IMR-90 (cell line): ENCODE results near the gene RAB3IL1. TPM values are rescaled to one million over a fixed set of nuclear protein-coding genes. Genes with fewer than 3 reads are reported as not detected.

Experiments
- ATAC-seq: fragments of 200-7000 bp; cut with Tn5 transposase; 2 replicates; pipeline ENCODE4 v1.9.1; 2020; ENCODE audit warnings: low read depth, mild to moderate bottlenecking, moderate library complexity
- BruUV-seq: library from RNA; stranded (reverse); fragments of 400-500 nt; replicated peaks from 2 replicates; lab custom pipeline; 2021; lab: Mats Ljungman, UMichigan
- CTCF ChIA-PET: fragments of 300-600 bp; formaldehyde crosslinking; extraction: SDS; loops from one replicate; lab custom pipeline; 2021; ENCODE audit warnings: antibody characterized with exemption; lab: Yijun Ruan, JAX
- POLR2A ChIA-PET: fragments of 300-600 bp; sonication (Branson Sonifier 250); formaldehyde crosslinking; loops from one replicate; lab custom pipeline; 2022; ENCODE audit warnings: antibody characterized with exemption; ENCODE audit not compliant: unreplicated experiment; lab: Charles Lee
- DNase-seq: peaks from one replicate; pipeline ENCODE4 v3.0.0; 2013
- H2AFZ ChIP-seq: replicated peaks from 2 replicates; pipeline ENCODE3; 2013; ENCODE audit warnings: low read length, mild to moderate bottlenecking; ENCODE audit not compliant: poor library complexity
- H2AK5ac ChIP-seq: 2 replicates; pipeline ENCODE4 v1.6.1; 2013; ENCODE audit warnings: low read depth, low read length, inconsistent platforms
- H2AK9ac ChIP-seq: replicated peaks from 2 replicates; pipeline ENCODE3; 2013; ENCODE audit warnings: mild to moderate bottlenecking, low read depth, low read length, moderate library complexity; ENCODE audit not compliant: poor library complexity
- H2BK120ac ChIP-seq: 2 replicates; pipeline ENCODE4 v1.6.1; 2013; ENCODE audit warnings: low read depth, low read length, inconsistent platforms
- H2BK15ac ChIP-seq: 3 replicates; pipeline ENCODE4 v1.6.1; 2013; ENCODE audit warnings: low read depth, low read length, inconsistent platforms
- H2BK20ac ChIP-seq: 2 replicates; pipeline ENCODE4 v1.6.1; 2013; ENCODE audit warnings: low read depth, mild to moderate bottlenecking, inconsistent platforms, low read length, moderate library complexity
- H2BK5ac ChIP-seq: 2 replicates; pipeline ENCODE4 v1.6.1; 2013; ENCODE audit warnings: mild to moderate bottlenecking, low read depth, low read length, inconsistent platforms; ENCODE audit not compliant: poor library complexity, severe bottlenecking
- H3K14ac ChIP-seq: replicated peaks from 2 replicates; pipeline ENCODE4 v1.6.1; 2013; ENCODE audit warnings: low read depth, low read length, inconsistent platforms
- H3K18ac ChIP-seq: 2 replicates; pipeline ENCODE4 v1.6.1; 2013; ENCODE audit warnings: low read depth, low read length, control low read depth
- H3K23ac ChIP-seq: 2 replicates; pipeline ENCODE4 v1.6.1; 2013; ENCODE audit warnings: low read depth, low read length, inconsistent platforms
- H3K27ac ChIP-seq: 2 replicates; pipeline ENCODE4 v1.5.1; 2013; ENCODE audit warnings: mild to moderate bottlenecking, control low read depth, low read length; ENCODE audit not compliant: insufficient read depth
- H3K27me3 ChIP-seq: 2 replicates; pipeline ENCODE4 v1.6.1; 2013; ENCODE audit warnings: low read length; ENCODE audit not compliant: control insufficient read depth, insufficient read depth
- H3K36me3 ChIP-seq: 2 replicates; pipeline ENCODE4 v1.6.1; 2013; ENCODE audit warnings: low read length, mixed read lengths; ENCODE audit not compliant: control insufficient read depth, insufficient read depth
- H3K4ac ChIP-seq: 2 replicates; pipeline ENCODE4 v1.6.1; 2013; ENCODE audit warnings: low read depth, low read length, inconsistent platforms
- H3K4me1 ChIP-seq: 2 replicates; pipeline ENCODE4 v1.6.1; 2013; ENCODE audit warnings: low read length, mixed read lengths; ENCODE audit not compliant: control insufficient read depth, insufficient read depth
- H3K4me2 ChIP-seq: 2 replicates; pipeline ENCODE4 v1.6.1; 2013; ENCODE audit warnings: low read depth, mild to moderate bottlenecking, control low read depth, low read length, moderate library complexity
- H3K4me3 ChIP-seq: 2 replicates; pipeline ENCODE4 v1.5.1; 2013; ENCODE audit warnings: low read depth, mild to moderate bottlenecking, control low read depth, low read length, moderate library complexity; ENCODE audit not compliant: insufficient read depth
- H3K56ac ChIP-seq: 2 replicates; pipeline ENCODE4 v1.6.1; 2013; ENCODE audit warnings: low read length, inconsistent platforms; ENCODE audit not compliant: insufficient read depth; ENCODE audit errors: extremely low read depth
- H3K79me1 ChIP-seq, 2 experiments: 2 replicates each; pipeline ENCODE4 v1.6.1; 2013; ENCODE audit warnings: low read length in 2 of 2, inconsistent platforms in 1 of 2, low read depth in 1 of 2
- H3K9ac ChIP-seq: 2 replicates; pipeline ENCODE4 v1.6.1; 2013; ENCODE audit warnings: low read depth, low read length, control low read depth
- H3K9me1 ChIP-seq: 2 replicates; pipeline ENCODE4 v1.6.1; 2013; ENCODE audit warnings: low read length, inconsistent platforms; ENCODE audit not compliant: insufficient read depth
- H3K9me3 ChIP-seq: 2 replicates; pipeline ENCODE4 v1.6.1; 2013; ENCODE audit warnings: low read length; ENCODE audit not compliant: control insufficient read depth, insufficient read depth
- H4K20me1 ChIP-seq: 2 replicates; pipeline ENCODE4 v1.6.1; 2013; ENCODE audit warnings: low read length, inconsistent platforms; ENCODE audit not compliant: insufficient read depth
- H4K5ac ChIP-seq: 2 replicates; pipeline ENCODE4 v1.6.1; 2013; ENCODE audit warnings: mild to moderate bottlenecking, low read depth, low read length, control low read depth
- H4K8ac ChIP-seq, 2 experiments: 2 replicates each; pipeline ENCODE4 v1.6.1; 2013; ENCODE audit warnings: low read depth in 2 of 2, low read length in 2 of 2, control low read depth in 1 of 2, inconsistent platforms in 1 of 2
- H4K91ac ChIP-seq: 2 replicates; pipeline ENCODE4 v1.6.1; 2013; ENCODE audit warnings: low read depth, low read length, inconsistent platforms; ENCODE audit not compliant: insufficient read depth
- BHLHE40 ChIP-seq: fragments of 150-350 bp; IDR thresholded peaks from 2 replicates; pipeline ENCODE4 v1.6.1; 2016; ENCODE audit warnings: mild to moderate bottlenecking, low read depth, low read length
- CEBPB ChIP-seq: IDR thresholded peaks from 2 replicates; pipeline ENCODE4 v1.6.1; 2012; ENCODE audit warnings: low read depth, low read length, improper control_type of control experiment
- CHD1 ChIP-seq: IDR thresholded peaks from 2 replicates; pipeline ENCODE4 v1.6.1; 2012; ENCODE audit warnings: low read depth, low read length, improper control_type of control experiment
- ELK1 ChIP-seq: fragments of 150-350 bp; IDR thresholded peaks from 2 replicates; pipeline ENCODE4 v1.6.1; 2016; ENCODE audit warnings: low read depth, mild to moderate bottlenecking, low read length, moderate library complexity, borderline replicate concordance
- MAFK ChIP-seq: IDR thresholded peaks from 2 replicates; pipeline ENCODE4 v1.6.1; 2012; ENCODE audit warnings: low read depth, low read length, improper control_type of control experiment
- MAZ ChIP-seq: IDR thresholded peaks from 2 replicates; pipeline ENCODE4 v1.6.1; 2012; ENCODE audit warnings: low read depth, mild to moderate bottlenecking, low read length, improper control_type of control experiment, moderate library complexity, borderline replicate concordance
- MXI1 ChIP-seq: IDR thresholded peaks from 2 replicates; pipeline ENCODE4 v1.6.1; 2012; ENCODE audit warnings: low read depth, mild to moderate bottlenecking, low read length, moderate library complexity, borderline replicate concordance
- NFE2L2 ChIP-seq: fragments of 150-350 bp; IDR thresholded peaks from 2 replicates; pipeline ENCODE4 v1.6.1; 2016; ENCODE audit warnings: low read depth, mild to moderate bottlenecking, low read length
- POLR2A ChIP-seq: IDR thresholded peaks from 2 replicates; pipeline ENCODE4 v1.6.1; 2012; ENCODE audit warnings: mild to moderate bottlenecking, low read depth, low read length
- RFX5 ChIP-seq: IDR thresholded peaks from 2 replicates; pipeline ENCODE4 v1.8.0; 2012; ENCODE audit warnings: low read depth, mild to moderate bottlenecking, low read length, moderate library complexity
- SMC3 ChIP-seq: fragments of 150-350 bp; IDR thresholded peaks from 2 replicates; pipeline ENCODE4 v1.6.1; 2016; ENCODE audit warnings: low read depth, mild to moderate bottlenecking, antibody characterized with exemption, low read length, moderate library complexity
- USF2 ChIP-seq: fragments of 150-350 bp; IDR thresholded peaks from 2 replicates; pipeline ENCODE4 v1.6.1; 2017; ENCODE audit warnings: mild to moderate bottlenecking, antibody characterized with exemption, low read length, low read depth
- WGBS, 2 experiments: methylation state at CpG; one replicate each; pipeline versions ENCODE4 v1.1.5 to v1.1.7; 2013; ENCODE audit warnings: missing lambda C conversion rate in 2 of 2; ENCODE audit not compliant: insufficient read length in 1 of 2; ENCODE audit errors: extremely low coverage in 2 of 2; 5-methylcytosine and 5-hydroxymethylcytosine counted together
- dilution Hi-C: fragments of 300-500 bp; cut with HindIII; formaldehyde crosslinking; loops from one replicate; pipeline ENCODE4 v1.14.3; 2018; ENCODE audit warnings: low sequenced_read_pairs; ENCODE audit not compliant: unreplicated experiment
- in situ Hi-C: fragments of 300-500 bp; cut with MboI; formaldehyde crosslinking; loops from 3 replicates; pipeline ENCODE4 v1.14.3; 2019; ENCODE audit warnings: low sequenced_read_pairs, inconsistent platforms, mixed read lengths
- intact Hi-C: fragments of 100-400 bp; cut with micrococcal nuclease; formaldehyde crosslinking; loops from 2 replicates; pipeline ENCODE4 v1.10.0; 2022
- polyA plus RNA-seq, 3 experiments: library from polyadenylated mRNA; depleted of rRNA; stranded (reverse); fragments of >200 nt; gene quantifications; 2 replicates each; pipeline ENCODE4 v1.2.3, GENCODE V29; 2012; ENCODE audit warnings: low replicate concordance in 1 of 3
- total RNA-seq: library from RNA; depleted of rRNA; stranded (reverse); fragments of >200 nt; gene quantifications from 2 replicates; pipeline ENCODE4 v1.2.3, GENCODE V29; 2012

Gene RAB3IL1
- total and polyA plus RNA-seq, 2 of the 4 experiments (the other 2 are of a cell fraction), result 0.72 to 1.9 TPM

- H3K4me3 ChIP-seq, result no peak overlapping the region
- DNase-seq (no peak), ATAC-seq (no peak)
- no peak overlapping the region for H3K56ac ChIP-seq
- H3K9me1 ChIP-seq, result no peaks in the 10 kb centered on the region
- no peak overlapping the region for H2AK5ac ChIP-seq
- H3K9ac ChIP-seq, result no peak overlapping the region
- TF ChIP-seq CEBPB (no peak), USF2 (no peak), MAFK (no peak), ELK1 (no peak), SMC3 (no peak), CHD1 (no peak), MAZ (no peak), POLR2A (no peak), RFX5 (no peak), BHLHE40 (no peak), MXI1 (no peak), NFE2L2 (no peak)
- no peak overlapping the region for H3K4me2 ChIP-seq
- H3K27me3 ChIP-seq, result no peaks in the 10 kb centered on the region
- intact Hi-C loops, result no loop called here
- H3K14ac ChIP-seq, result no peak overlapping the region
- dilution Hi-C loops, result no loop called here
- H4K20me1 ChIP-seq, result no peaks in the 10 kb centered on the region
- no peak overlapping the region for H2BK15ac ChIP-seq
- H3K23ac ChIP-seq, result no peak overlapping the region
- in situ Hi-C loops, result loop anchor here (25.0 kb wide), 1 partner anchor 445 kb away; no protein-coding TSS in a partner anchor
- H3K79me1 ChIP-seq, result no peaks in the 10 kb centered on the region
- WGBS, 2 experiments, result no CpG with 5 or more reads among the region's 6 CpGs
- no peak overlapping the region for H2BK20ac ChIP-seq
- H3K27ac ChIP-seq, result no peak overlapping the region
- no peak overlapping the region for H2BK5ac ChIP-seq
- ChIA-PET POLR2A (no interaction called here), CTCF (interaction anchor here (0.9 kb wide), 1 partner anchor 215 kb away, joined by 3 read pairs; no protein-coding TSS in a partner anchor)
- H3K36me3 ChIP-seq, result peaks cover 24% of the 10 kb centered on the region
- H2AFZ ChIP-seq, result no peak overlapping the region
- no TSS peak for BruUV-seq
- H2BK120ac ChIP-seq, result no peak overlapping the region
- H3K4me1 ChIP-seq, result peaks cover 2% of the 10 kb centered on the region
- no peak overlapping the region for H2AK9ac ChIP-seq
- H4K5ac ChIP-seq, result no peak overlapping the region
- H3K18ac ChIP-seq, result no peak overlapping the region
- H3K9me3 ChIP-seq, result no peaks in the 10 kb centered on the region
- H4K91ac ChIP-seq, result no peak overlapping the region
- no peak overlapping the region for H3K4ac ChIP-seq
- no peak overlapping the region for H4K8ac ChIP-seq
Measured at GRCh38 chr11:61866958-61867343, 50.4 kb downstream of the RAB3IL1 start.
